ENCODE data around the gene COPS4.
A peak's percentile ranks its signal among the peaks of the same experiment; 100 is the strongest.

The COPS4 gene

DNA sequence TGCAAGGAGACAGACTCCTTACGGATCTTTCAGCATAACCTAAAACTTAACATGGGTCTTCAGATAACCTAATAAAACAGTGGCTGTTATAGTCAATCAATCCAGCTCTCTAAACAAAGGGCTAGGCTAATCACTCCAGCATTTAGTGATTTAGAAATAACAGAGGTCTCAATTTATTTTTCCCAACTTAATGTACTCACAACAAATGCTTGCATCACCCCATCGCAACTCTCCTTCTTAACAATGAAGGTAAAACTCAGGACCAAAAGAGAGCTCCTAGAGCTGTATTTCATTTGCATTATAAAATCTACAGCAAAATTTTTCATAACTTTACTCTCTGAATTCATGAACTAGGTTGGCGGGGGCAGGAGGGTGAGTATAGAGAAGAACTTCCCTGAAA, 25.5 kb upstream of the COPS4 start:
- peak overlapping the region; percentile 67 for H3K4me3 ChIP-seq (ENCODE audit: low read length)
- no peak for DNase-seq (ENCODE audit: low read depth)
- TF ChIP-seq, protein P1, sequence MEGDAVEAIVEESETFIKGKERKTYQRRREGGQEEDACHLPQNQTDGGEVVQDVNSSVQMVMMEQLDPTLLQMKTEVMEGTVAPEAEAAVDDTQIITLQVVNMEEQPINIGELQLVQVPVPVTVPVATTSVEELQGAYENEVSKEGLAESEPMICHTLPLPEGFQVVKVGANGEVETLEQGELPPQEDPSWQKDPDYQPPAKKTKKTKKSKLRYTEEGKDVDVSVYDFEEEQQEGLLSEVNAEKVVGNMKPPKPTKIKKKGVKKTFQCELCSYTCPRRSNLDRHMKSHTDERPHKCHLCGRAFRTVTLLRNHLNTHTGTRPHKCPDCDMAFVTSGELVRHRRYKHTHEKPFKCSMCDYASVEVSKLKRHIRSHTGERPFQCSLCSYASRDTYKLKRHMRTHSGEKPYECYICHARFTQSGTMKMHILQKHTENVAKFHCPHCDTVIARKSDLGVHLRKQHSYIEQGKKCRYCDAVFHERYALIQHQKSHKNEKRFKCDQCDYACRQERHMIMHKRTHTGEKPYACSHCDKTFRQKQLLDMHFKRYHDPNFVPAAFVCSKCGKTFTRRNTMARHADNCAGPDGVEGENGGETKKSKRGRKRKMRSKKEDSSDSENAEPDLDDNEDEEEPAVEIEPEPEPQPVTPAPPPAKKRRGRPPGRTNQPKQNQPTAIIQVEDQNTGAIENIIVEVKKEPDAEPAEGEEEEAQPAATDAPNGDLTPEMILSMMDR (conservative IDR thresholded peaks at IDR 0.05; ENCODE audit: low read depth, low read length), result no peak

DNA sequence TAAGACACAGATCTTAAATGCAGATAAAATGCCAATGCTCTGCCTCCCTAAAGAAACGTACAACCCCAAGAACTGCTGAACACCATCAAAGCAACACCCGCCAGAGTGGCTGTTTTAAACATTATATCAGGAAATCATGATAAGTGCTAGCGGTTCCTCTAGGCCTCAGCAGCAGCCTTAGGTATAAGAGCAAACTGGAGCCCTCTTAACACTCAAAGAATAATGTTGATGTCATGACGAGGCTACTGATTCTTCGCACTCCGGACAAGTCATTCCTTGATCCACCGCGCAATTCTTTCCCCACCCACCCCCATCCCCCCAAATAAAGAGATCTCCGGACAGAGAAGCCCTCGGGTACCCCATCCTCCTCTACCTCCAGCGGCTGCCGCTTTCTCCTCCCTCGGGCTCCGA, 24.9 kb upstream of the COPS4 start:
- DNase-seq (ENCODE audit: low read depth), result no peak
- TF ChIP-seq, protein P1 (conservative IDR thresholded peaks at IDR 0.05; ENCODE audit: low read depth, low read length), result no peak
- H3K4me3 ChIP-seq (ENCODE audit: low read length), result peak overlapping the region; percentile 67

DNA sequence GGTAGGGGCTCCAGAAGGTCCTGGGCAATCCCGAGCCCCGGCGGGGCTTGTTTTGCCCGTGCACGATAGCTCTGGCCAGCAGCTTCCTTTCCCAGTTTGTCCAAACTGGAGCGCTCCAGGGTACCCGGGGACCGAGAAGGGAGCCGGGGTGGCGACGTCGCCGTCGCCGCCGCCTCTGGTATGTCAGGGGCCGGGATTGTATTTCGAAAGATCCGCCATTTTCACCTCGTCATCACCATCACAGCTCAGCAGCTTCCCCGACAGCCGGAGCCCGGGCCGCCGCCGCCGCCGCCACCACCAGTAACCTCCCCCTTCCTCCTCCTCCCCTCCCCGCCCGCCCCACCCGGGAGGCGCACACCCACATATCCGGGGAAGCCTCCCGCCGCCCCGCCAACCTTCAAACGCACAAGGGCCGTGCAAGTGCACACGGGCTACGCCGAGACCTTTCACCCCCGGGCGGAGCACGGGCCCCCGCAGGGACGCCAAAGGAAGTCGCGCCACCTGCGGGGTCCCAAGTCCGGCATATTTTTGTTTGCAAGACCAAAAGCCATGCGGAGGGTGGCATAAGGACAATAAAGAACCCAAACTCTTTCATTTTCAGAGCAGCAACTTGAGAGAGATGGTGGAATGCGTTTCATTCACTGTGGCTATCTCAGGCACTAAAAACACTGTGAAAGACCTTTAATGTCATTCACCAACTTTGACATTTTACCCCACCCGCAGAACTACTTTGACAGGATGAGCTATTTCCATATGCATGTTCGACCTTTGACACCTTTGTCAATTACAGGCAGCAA, 24.3 kb upstream of the COPS4 start, which contains the start of gene LIN54:
TSS of gene LIN54 (minus strand) at position 302 of the 797 bp plus-strand sequence. CDS start 25,979 bp downstream, outside the sequence.
- DNase-seq (ENCODE audit: low read depth), result no peak
- H3K4me3 ChIP-seq (ENCODE audit: low read length), result peak within 1 kb of the TSS; percentile 67
- TF ChIP-seq, protein P1 (conservative IDR thresholded peaks at IDR 0.05; ENCODE audit: low read depth, low read length), result no peak

DNA sequence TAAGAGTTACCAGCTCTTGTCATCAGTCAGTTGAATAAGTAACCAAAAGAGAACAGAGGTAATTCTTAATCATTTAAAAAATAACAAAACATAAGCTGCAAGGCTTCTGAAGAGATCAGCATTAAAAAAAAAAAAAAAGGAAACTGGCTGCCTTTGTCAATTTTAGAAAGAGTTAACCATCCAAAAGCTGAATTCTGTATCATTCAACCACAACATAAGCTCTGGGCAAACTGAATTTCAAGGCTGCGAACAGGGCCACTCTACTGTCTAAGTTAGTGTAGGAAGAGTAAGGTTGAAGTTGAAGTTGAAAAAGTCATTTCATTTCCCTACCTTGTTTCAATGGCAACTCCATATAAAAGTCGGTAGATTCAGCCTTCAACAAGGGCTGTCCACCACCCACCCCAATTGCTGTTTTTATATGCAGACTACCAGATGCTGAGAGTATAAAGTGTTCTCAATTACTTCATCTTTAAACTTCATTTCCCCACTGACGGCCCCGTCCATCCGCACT, 23.2 kb upstream of the COPS4 start:
- H3K4me3 ChIP-seq (ENCODE audit: low read length), result peak overlapping the region; percentile 67
- DNase-seq (ENCODE audit: low read depth), result no peak
- TF ChIP-seq, protein P1 (conservative IDR thresholded peaks at IDR 0.05; ENCODE audit: low read depth, low read length), result no peak

DNA sequence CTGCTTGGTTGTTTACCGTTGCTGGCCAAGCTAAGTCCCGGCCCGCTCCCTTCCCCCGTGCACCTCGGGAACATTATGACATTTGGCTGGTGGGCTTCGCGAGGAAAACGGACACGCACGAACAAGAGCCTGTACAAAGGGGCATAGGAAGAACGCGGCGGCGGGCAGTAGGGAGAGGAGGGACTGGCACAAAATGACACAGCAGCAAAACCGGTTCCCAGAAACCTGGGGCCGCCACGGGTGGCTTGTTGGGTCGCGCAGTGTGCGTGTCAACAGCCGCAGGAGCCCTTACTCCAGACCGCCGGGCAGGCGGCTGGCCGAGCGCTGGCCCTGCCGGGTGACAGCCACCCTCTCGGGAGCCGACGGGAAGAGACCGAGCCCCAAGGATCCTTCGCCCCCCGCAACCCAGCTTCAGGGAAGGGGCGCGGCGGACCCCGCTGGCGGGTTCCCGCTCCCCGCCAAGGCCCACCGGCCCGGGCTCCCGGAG, 22.7 kb upstream of the COPS4 start:
- H3K4me3 ChIP-seq (ENCODE audit: low read length), result peak overlapping the region; percentile 67
- DNase-seq (ENCODE audit: low read depth), result no peak
- TF ChIP-seq, protein P1 (conservative IDR thresholded peaks at IDR 0.05; ENCODE audit: low read depth, low read length), result no peak

DNA sequence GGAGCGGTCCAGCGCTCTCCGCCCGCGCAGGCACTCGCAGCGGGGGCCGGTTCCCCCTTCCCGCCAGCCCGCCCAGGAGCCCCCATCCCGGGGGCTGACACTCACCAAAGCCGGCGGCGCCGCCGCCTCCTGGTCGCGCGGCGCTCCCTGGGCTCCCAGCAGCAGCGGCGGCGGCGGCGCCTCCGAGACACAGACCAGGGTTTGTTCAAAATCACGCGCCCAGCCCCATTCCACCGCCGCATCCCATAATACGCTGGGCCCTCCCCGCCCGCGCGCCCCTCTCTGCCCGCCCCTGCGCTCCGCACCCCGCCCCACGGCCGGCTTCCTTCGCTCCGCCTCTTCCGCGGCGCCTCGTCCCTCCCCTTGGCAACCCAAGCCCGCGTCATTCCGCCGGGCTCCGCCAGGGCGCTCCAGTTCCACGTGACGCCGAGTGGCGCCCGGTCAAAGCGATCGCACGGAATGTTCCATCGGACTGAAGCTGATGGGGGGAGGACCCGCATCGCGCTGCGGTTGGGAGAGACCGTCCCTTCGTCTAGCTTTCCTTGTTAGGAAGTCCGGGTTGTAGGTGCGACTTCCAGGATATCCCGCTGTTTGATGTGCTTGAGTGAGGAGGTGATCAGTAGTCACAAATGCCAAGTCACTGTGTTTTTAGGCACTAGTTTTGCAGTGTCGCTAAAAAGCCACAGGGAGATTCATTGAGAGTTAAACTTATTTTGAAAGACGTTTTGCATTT, 22.1 kb upstream of the COPS4 start:
- TF ChIP-seq, protein P1 (conservative IDR thresholded peaks at IDR 0.05; ENCODE audit: low read depth, low read length), result peak; percentile 36
- peak; percentile 96 for DNase-seq (ENCODE audit: low read depth)

More for the DNA sequence above, 22.1 kb upstream of the COPS4 start:
- H3K4me3 ChIP-seq (ENCODE audit: low read length), result peak overlapping the region; percentile 85
